SU-DHL-6 (cell line): ENCODE results near the gene LEMD2.

Source experiments
- H2AFZ ChIP-seq: fragments of 200-600 bp; sonication (generic); 2 replicates; pipeline ENCODE4 v1.6.1; 2014; ENCODE audit warnings: low read depth, mild to moderate bottlenecking, moderate library complexity, mixed read lengths, antibody characterized with exemption, low read length; ENCODE audit not compliant: severe bottlenecking
- H3F3A ChIP-seq: fragments of 200-600 bp; shearing (Covaris generic); 2 replicates; pipeline ENCODE4 v1.6.0; 2016; ENCODE audit warnings: antibody characterized with exemption, mild to moderate bottlenecking; ENCODE audit not compliant: insufficient read depth
- H3K27ac ChIP-seq: fragments of 200-600 bp; sonication (generic); 2 replicates; pipeline ENCODE4 v1.5.1; 2016; ENCODE audit warnings: low read depth, mild to moderate bottlenecking, low read length, moderate library complexity, mixed read lengths
- H3K27me3 ChIP-seq: fragments of 200-600 bp; sonication (generic), shearing (Covaris generic); 2 replicates; pipeline ENCODE4 v1.6.0; 2014; ENCODE audit warnings: mild to moderate bottlenecking, low read length
- H3K36me3 ChIP-seq: fragments of 200-600 bp; sonication (generic); 2 replicates; pipeline ENCODE4 v1.6.1; 2014; ENCODE audit warnings: mild to moderate bottlenecking, low read length, mixed read lengths
- H3K4me2 ChIP-seq: fragments of 300-600, 200-600 bp; shearing (Covaris generic), sonication (generic); 2 replicates; pipeline ENCODE4 v1.6.0; 2014; ENCODE audit warnings: low read length, low read depth, mild to moderate bottlenecking; ENCODE audit not compliant: poor library complexity, severe bottlenecking
- H3K4me3 ChIP-seq: fragments of 200-600 bp; sonication (generic); 2 replicates; pipeline ENCODE4 v1.5.1; 2014; ENCODE audit warnings: antibody characterized with exemption, low read length, mild to moderate bottlenecking, mixed read lengths; ENCODE audit not compliant: insufficient read depth, poor library complexity, severe bottlenecking
- H3K79me2 ChIP-seq: fragments of 200-600 bp; sonication (generic); 2 replicates; pipeline ENCODE4 v1.6.1; 2014; ENCODE audit warnings: mild to moderate bottlenecking, low read length, moderate library complexity; ENCODE audit not compliant: insufficient read depth
- H3K9ac ChIP-seq: fragments of 200-600 bp; sonication (generic); 2 replicates; pipeline ENCODE4 v1.7.0; 2014; ENCODE audit warnings: mild to moderate bottlenecking, low read length
- H3K9me2 ChIP-seq: fragments of 200-600 bp; sonication (generic); replicated peaks from 2 replicates; pipeline ENCODE4 v1.6.1; 2014; ENCODE audit warnings: low read length; ENCODE audit not compliant: insufficient read depth
- H3K9me3 ChIP-seq: fragments of 200-600 bp; sonication (generic); 2 replicates; pipeline ENCODE4 v1.6.1; 2014; ENCODE audit warnings: low read length, mixed read lengths; ENCODE audit not compliant: insufficient read depth
- H4K20me1 ChIP-seq: fragments of 200-600 bp; sonication (generic); 2 replicates; pipeline ENCODE4 v1.6.1; 2014; ENCODE audit warnings: low read depth, mild to moderate bottlenecking, antibody characterized with exemption, low read length, moderate library complexity, mixed read lengths
- CTCF ChIP-seq: fragments of 200-600 bp; sonication (generic); IDR thresholded peaks from one replicate; pipeline ENCODE4 v1.5.1; 2017; ENCODE audit warnings: antibody characterized with exemption, mild to moderate bottlenecking, low read length, moderate library complexity; ENCODE audit not compliant: insufficient read depth, poor library complexity, severe bottlenecking
- EZH2phosphoT487 ChIP-seq: fragments of 200-600 bp; sonication (generic), shearing (Covaris generic); conservative IDR thresholded peaks from 2 replicates; pipeline ENCODE4 v1.6.1; 2018; ENCODE audit warnings: mild to moderate bottlenecking, antibody characterized with exemption, low read length, moderate library complexity, mixed read lengths

Gene LEMD2

DNA sequence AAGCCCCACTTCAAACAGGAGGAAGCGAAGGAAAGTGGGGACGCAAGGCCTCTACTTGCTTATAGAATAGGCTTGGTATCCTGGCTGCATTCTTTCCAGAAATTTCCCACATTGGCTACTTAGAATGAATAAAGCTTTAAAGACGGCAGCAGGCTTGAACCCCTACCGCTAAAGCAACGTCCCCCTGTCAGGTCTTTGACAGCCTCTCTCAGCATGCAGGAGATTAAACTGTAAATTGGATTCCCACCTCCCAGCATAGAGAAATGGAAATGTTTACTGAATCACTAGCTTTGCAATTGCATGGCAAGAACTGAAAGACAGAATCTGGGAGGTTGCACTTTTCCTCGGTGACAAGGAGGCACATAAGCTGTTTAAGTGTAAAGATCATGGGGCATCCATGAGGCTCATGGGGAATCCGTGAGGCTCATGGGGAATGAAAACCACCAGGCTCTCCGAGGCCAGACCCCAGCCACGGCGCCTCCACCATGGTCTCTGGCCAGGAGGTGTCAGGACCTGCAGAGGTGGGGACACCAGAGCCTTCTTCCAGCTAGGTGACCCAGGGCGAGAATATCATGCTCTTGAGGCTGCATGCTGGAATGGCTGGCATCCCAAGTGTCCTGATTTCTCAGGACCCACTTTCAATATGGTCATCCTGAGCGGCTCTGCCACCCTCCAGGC is 10.3 kb downstream of the LEMD2 start:
- no peak overlapping the region for H3K4me2 ChIP-seq
- H3K36me3 ChIP-seq = no peaks in the 10 kb centered on the region; the same call in 1 of the 2 replicates
- no peak overlapping the region for H3K4me3 ChIP-seq
- no peaks in the 10 kb centered on the region for H3K27me3 ChIP-seq
- no peaks in the 10 kb centered on the region for H3F3A ChIP-seq
- H3K9me3 ChIP-seq = no peaks in the 10 kb centered on the region
- H3K79me2 ChIP-seq = no peaks in the 10 kb centered on the region
- TF ChIP-seq EZH2phosphoT487 (no peak), CTCF (no peak)
- no peak overlapping the region for H3K27ac ChIP-seq
- no peaks in the 10 kb centered on the region for H3K9me2 ChIP-seq
- H2AFZ ChIP-seq = no peak overlapping the region
- H4K20me1 ChIP-seq = no peaks in the 10 kb centered on the region
- H3K9ac ChIP-seq = no peak overlapping the region

GRCh38 chr6:33777398-33778388 is 11.2 kb downstream of the LEMD2 start:
- no peaks in the 10 kb centered on the region for H3K79me2 ChIP-seq
- H3K36me3 ChIP-seq = no peaks in the 10 kb centered on the region; the same call in 1 of the 2 replicates
- H3K4me3 ChIP-seq = no peak overlapping the region
- no peak overlapping the region for H3K9ac ChIP-seq
- no peaks in the 10 kb centered on the region for H4K20me1 ChIP-seq
- H3F3A ChIP-seq = no peaks in the 10 kb centered on the region
- H3K27ac ChIP-seq = no peak overlapping the region
- no peaks in the 10 kb centered on the region for H3K27me3 ChIP-seq
- no peaks in the 10 kb centered on the region for H3K9me2 ChIP-seq
- H3K4me2 ChIP-seq = no peak overlapping the region
- H3K9me3 ChIP-seq = no peaks in the 10 kb centered on the region
- no peak for TF ChIP-seq CTCF
- TF ChIP-seq EZH2phosphoT487 = no peak
- H2AFZ ChIP-seq = no peak overlapping the region

- no peak overlapping the region for H3K4me3 ChIP-seq
- H3K9me2 ChIP-seq = no peaks in the 10 kb centered on the region
- no peaks in the 10 kb centered on the region; the same call in 1 of the 2 replicates for H3K36me3 ChIP-seq
- H4K20me1 ChIP-seq = no peaks in the 10 kb centered on the region
- H3K79me2 ChIP-seq = no peaks in the 10 kb centered on the region
- no peak overlapping the region for H3K27ac ChIP-seq
- TF ChIP-seq EZH2phosphoT487 (no peak), CTCF (no peak)
- no peak overlapping the region for H2AFZ ChIP-seq
- H3K9me3 ChIP-seq = no peaks in the 10 kb centered on the region
- H3K4me2 ChIP-seq = no peak overlapping the region
- H3K27me3 ChIP-seq = no peaks in the 10 kb centered on the region
- H3K9ac ChIP-seq = no peak overlapping the region
- H3F3A ChIP-seq = no peaks in the 10 kb centered on the region
Observed at GRCh38 chr6:33776764-33777163, 12.2 kb downstream of the LEMD2 start.
